HG03575 (cell line): Measurements from ENCODE around the gene ZNF770.
"Not testable (repeated sequence)": the region's sequence is repeated elsewhere in the genome, so short reads cannot be mapped to it uniquely, and the experiment has no call there.

Experiments used
- ATAC-seq: cut with Tn5 transposase; IDR thresholded peaks from one replicate; pipeline ENCODE4 v1.9.1; 2021; ENCODE audit not compliant: unreplicated experiment, insufficient number of reproducible peaks, low FRiP score; ENCODE audit errors: extremely low read depth

The ZNF770 gene

GRCh38 chr15:34986326-34986725 is 1.8 kb downstream of the ZNF770 start:
- ATAC-seq = no peak

- ATAC-seq = no peak
These were observed 3.0 kb downstream of the ZNF770 start for GRCh38 chr15:34984889-34985630.

GRCh38 chr15:34976743-34977142 is 11.3 kb downstream of the ZNF770 start:
- no peak for ATAC-seq

- ATAC-seq = no peak
These were observed 12.0 kb downstream of the ZNF770 start for GRCh38 chr15:34976073-34976472.

GRCh38 chr15:34973512-34973911 is 14.6 kb downstream of the ZNF770 start:
- no peak for ATAC-seq

GRCh38 chr15:34970098-34970643 is 17.9 kb downstream of the ZNF770 start:
- not testable (repeated sequence) for ATAC-seq

GRCh38 chr15:34969340-34970097 is 18.6 kb downstream of the ZNF770 start, which contains the start of gene AQR:
Gene AQR, minus strand, starts transcription at chr15:34969742. Its CDS starts 129 bp downstream, at chr15:34969613.
- peak; percentile 92 for ATAC-seq

GRCh38 chr15:34964277-34964676 is 23.8 kb downstream of the ZNF770 start:
- no peak for ATAC-seq

GRCh38 chr15:34953851-34954250 is 34.2 kb downstream of the ZNF770 start:
- ATAC-seq = no peak

GRCh38 chr15:34952481-34952880 is 35.6 kb downstream of the ZNF770 start:
- ATAC-seq = no peak

GRCh38 chr15:34951993-34952392 is 36.1 kb downstream of the ZNF770 start:
- ATAC-seq = no peak

- no peak for ATAC-seq
These were observed 43.2 kb downstream of the ZNF770 start for GRCh38 chr15:34944936-34945335.

GRCh38 chr15:34943711-34944110 is 44.4 kb downstream of the ZNF770 start:
- no peak for ATAC-seq

- ATAC-seq = not testable (repeated sequence)
These were observed 44.8 kb downstream of the ZNF770 start for GRCh38 chr15:34943264-34943663.

GRCh38 chr15:34942363-34942762 is 45.7 kb downstream of the ZNF770 start:
- ATAC-seq = no peak

- no peak for ATAC-seq
These were observed 46.3 kb downstream of the ZNF770 start for GRCh38 chr15:34941831-34942230.

GRCh38 chr15:34941185-34941698 is 46.8 kb downstream of the ZNF770 start:
- ATAC-seq = no peak

GRCh38 chr15:34933432-34933975 is 54.6 kb downstream of the ZNF770 start:
- no peak for ATAC-seq

- not testable (repeated sequence) for ATAC-seq
These were observed 59.7 kb downstream of the ZNF770 start for GRCh38 chr15:34928349-34928748.
